ENCODE data around the gene PRR15L.
"Not testable (repeated sequence)": the region's sequence is repeated elsewhere in the genome, so short reads cannot be mapped to it uniquely, and the experiment has no call there.

PRR15L gene

GRCh38 chr17:48002266-48002915, 44.7 kb upstream of the PRR15L start:
- peak overlapping the region in 2 of 3 experiments; percentile 1 to 2 for H3K4me3 Mint-ChIP-seq
- H3K9me3 Mint-ChIP-seq: no peaks in the 10 kb centered on the region
- TF ChIP-seq, protein P1, sequence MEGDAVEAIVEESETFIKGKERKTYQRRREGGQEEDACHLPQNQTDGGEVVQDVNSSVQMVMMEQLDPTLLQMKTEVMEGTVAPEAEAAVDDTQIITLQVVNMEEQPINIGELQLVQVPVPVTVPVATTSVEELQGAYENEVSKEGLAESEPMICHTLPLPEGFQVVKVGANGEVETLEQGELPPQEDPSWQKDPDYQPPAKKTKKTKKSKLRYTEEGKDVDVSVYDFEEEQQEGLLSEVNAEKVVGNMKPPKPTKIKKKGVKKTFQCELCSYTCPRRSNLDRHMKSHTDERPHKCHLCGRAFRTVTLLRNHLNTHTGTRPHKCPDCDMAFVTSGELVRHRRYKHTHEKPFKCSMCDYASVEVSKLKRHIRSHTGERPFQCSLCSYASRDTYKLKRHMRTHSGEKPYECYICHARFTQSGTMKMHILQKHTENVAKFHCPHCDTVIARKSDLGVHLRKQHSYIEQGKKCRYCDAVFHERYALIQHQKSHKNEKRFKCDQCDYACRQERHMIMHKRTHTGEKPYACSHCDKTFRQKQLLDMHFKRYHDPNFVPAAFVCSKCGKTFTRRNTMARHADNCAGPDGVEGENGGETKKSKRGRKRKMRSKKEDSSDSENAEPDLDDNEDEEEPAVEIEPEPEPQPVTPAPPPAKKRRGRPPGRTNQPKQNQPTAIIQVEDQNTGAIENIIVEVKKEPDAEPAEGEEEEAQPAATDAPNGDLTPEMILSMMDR (IDR thresholded peaks at IDR 0.05; ENCODE audit: unreplicated experiment in 3 of 3): no peak
- peak overlapping the region; percentile 79 to 87 (median 87) for H3K27ac Mint-ChIP-seq
- peaks cover 73% of the 10 kb centered on the region for H3K4me1 Mint-ChIP-seq
- no peaks in the 10 kb centered on the region for H3K36me3 Mint-ChIP-seq (ENCODE audit: low read depth)
- peaks cover 10% of the 10 kb centered on the region for H3K27me3 Mint-ChIP-seq (ENCODE audit: low read depth)

DNA sequence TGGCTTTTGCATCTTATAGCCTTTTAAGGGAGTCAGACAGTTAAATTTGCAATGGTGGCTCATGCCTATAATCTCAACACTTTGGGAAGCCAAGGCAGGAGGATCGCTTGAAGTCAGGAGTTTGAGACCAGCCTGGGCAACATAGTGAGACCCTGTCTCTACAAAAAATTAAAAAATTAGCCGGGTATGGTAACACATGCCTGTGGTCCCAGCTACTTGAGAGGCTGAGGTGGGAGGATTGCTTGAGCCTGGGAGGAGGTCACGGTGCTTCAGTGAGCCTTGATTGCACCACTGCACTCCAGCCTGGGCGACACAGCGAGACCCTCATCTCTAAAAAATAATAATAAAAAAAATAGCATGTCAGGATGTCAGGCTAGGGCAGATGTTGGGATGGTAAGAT, 44.0 kb upstream of the PRR15L start:
- not testable (repeated sequence) for H3K36me3 Mint-ChIP-seq (ENCODE audit: low read depth); H3K9me3 Mint-ChIP-seq; H3K27me3 Mint-ChIP-seq (ENCODE audit: low read depth); H3K4me3 Mint-ChIP-seq
- Mint-ChIP-seq H3K4me1 (peaks cover 67% of the 10 kb centered on the region), H3K27ac (peak overlapping the region in 2 of 3 experiments; percentile 71 to 87)

DNA sequence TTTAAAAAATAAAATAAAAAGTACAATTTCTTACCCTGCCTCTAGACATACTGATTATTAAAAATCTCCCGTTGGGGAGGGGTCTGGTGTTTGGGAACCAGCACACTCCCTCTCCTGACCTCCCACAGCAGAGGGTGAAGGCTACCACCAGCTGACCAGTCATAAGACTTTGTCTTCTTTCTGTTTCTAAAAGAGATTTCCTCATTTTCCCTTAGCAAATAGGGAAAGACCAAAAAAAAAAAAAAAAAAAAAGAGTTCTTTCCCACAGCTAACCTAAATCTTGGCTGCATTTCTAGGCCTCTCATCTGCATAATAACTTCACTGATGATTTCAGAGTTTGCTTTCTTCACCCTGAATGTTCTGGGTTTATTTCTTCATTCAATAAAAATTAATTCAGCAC, 43.5 kb upstream of the PRR15L start:
- H3K4me3 Mint-ChIP-seq: no peak overlapping the region
- H3K27ac Mint-ChIP-seq: peak overlapping the region in 2 of 3 experiments; percentile 71 to 87
- peaks cover 13% of the 10 kb centered on the region for H3K27me3 Mint-ChIP-seq (ENCODE audit: low read depth)

DNA sequence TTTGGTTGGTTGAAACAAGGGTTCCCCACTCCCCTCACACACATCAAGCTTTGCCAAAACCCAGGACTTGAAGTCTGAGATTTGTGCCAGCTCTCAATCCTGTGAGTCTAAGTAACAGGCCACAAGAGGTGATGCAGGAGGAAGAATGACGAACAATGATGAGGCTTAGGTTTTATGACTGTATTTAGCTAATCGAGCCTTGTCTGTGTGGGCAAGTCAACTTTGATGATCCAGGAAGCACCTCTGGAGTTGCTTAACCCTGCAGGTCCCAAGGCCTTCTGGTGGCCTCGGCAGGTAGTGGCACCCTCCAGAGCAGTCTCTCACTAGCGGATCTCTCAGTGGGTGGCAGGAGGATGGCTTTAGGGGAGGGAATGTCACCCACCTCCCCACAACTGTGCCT, 41.9 kb upstream of the PRR15L start:
- H3K9me3 Mint-ChIP-seq: no peaks in the 10 kb centered on the region
- no peaks in the 10 kb centered on the region for H3K36me3 Mint-ChIP-seq (ENCODE audit: low read depth)
- no peak overlapping the region for H3K4me3 Mint-ChIP-seq
- H3K27ac Mint-ChIP-seq: peak overlapping the region; percentile 62 to 77 (median 74)
- TF ChIP-seq, protein P1 (IDR thresholded peaks at IDR 0.05; ENCODE audit: unreplicated experiment in 3 of 3): no peak
- peaks cover 68% of the 10 kb centered on the region for H3K4me1 Mint-ChIP-seq
- peaks cover 21% of the 10 kb centered on the region for H3K27me3 Mint-ChIP-seq (ENCODE audit: low read depth)

More for the DNA sequence above, 43.5 kb upstream of the PRR15L start:
- TF ChIP-seq, protein P1 (IDR thresholded peaks at IDR 0.05; ENCODE audit: unreplicated experiment in 3 of 3): no peak
- no peaks in the 10 kb centered on the region for H3K36me3 Mint-ChIP-seq (ENCODE audit: low read depth)
- H3K9me3 Mint-ChIP-seq: no peaks in the 10 kb centered on the region
- peaks cover 69% of the 10 kb centered on the region for H3K4me1 Mint-ChIP-seq

- H3K4me3 Mint-ChIP-seq: no peak overlapping the region
- no peaks in the 10 kb centered on the region for H3K9me3 Mint-ChIP-seq
- TF ChIP-seq, protein P1 (IDR thresholded peaks at IDR 0.05; ENCODE audit: unreplicated experiment in 3 of 3): no peak
- no peaks in the 10 kb centered on the region for H3K36me3 Mint-ChIP-seq (ENCODE audit: low read depth)
- peaks cover 66% of the 10 kb centered on the region for H3K4me1 Mint-ChIP-seq
- peaks cover 23% of the 10 kb centered on the region for H3K27me3 Mint-ChIP-seq (ENCODE audit: low read depth)
- H3K27ac Mint-ChIP-seq: peak overlapping the region in 2 of 3 experiments; percentile 57 to 64
These were observed 40.4 kb upstream of the PRR15L start for GRCh38 chr17:47998044-47998443.

DNA sequence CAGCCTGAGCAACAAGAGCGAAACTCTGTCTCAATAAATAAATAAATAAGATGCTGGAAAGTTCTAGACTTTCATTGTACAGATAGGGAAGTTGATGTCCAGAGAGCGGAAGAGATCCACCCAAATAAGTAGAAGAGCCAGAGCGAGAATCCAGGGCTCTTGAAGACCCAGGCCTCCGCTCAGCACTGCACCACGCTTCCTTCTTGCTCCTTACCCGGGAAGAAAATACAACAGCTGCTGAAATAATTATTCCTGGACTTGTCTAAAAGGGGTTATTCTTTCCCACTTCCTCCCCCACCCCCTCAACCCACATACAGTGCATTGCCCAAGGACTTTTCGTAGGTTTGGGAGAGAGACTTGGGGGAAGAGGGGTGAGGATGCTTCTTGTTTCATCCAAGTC, 39.9 kb upstream of the PRR15L start:
- Mint-ChIP-seq H3K27ac (peak overlapping the region in 2 of 3 experiments; percentile 23 to 64), H3K4me1 (peaks cover 66% of the 10 kb centered on the region), H3K9me3 (no peaks in the 10 kb centered on the region), H3K36me3 (ENCODE audit: low read depth) (no peaks in the 10 kb centered on the region), H3K27me3 (ENCODE audit: low read depth) (peaks cover 23% of the 10 kb centered on the region), H3K4me3 (no peak overlapping the region)
- TF ChIP-seq, protein P1 (IDR thresholded peaks at IDR 0.05; ENCODE audit: unreplicated experiment in 3 of 3): no peak
